ENCODE data around the gene CEP120. TPM values are rescaled to one million over a fixed set of nuclear protein-coding genes. Genes with fewer than 3 reads are reported as not detected.
A peak's percentile ranks its signal among the peaks of the same experiment; 100 is the strongest.

Gene CEP120
- total RNA-seq, 1 experiment from 2014 or later, result 25.5 TPM

- no peaks in the 10 kb centered on the region for H3K36me3 ChIP-seq (ENCODE audit: insufficient read depth, low read length, poor library complexity, severe bottlenecking)
- H3K27ac ChIP-seq (ENCODE audit: low read depth, low read length, poor library complexity, severe bottlenecking), result no peak overlapping the region
- no peaks in the 10 kb centered on the region for H3K4me1 ChIP-seq (ENCODE audit: insufficient read depth, low read length, poor library complexity, severe bottlenecking)
- POLR2A ChIA-PET (ENCODE audit: low non-redundant PET), result interaction anchor here (0.9 kb wide), 1 partner anchor 29 kb away, joined by 4 read pairs; no protein-coding TSS in a partner anchor
- H3K9me3 ChIP-seq (ENCODE audit: low read depth, low read length, poor library complexity, severe bottlenecking), result no peaks in the 10 kb centered on the region
- no peak for DNase-seq (ENCODE audit: low spot score)
- CTCF ChIA-PET, result interaction anchor here (0.7 kb wide), 1 partner anchor 18 kb away, joined by 4 read pairs; no protein-coding TSS in a partner anchor
- no peak overlapping the region for H3K4me3 ChIP-seq (ENCODE audit: low read depth, low read length, poor library complexity, severe bottlenecking)
- TF ChIP-seq CTCF (conservative IDR thresholded peaks at IDR 0.05; ENCODE audit: low read depth, low read length) (no peak), EZH2 (IDR thresholded peaks at IDR 0.05; ENCODE audit: borderline replicate concordance, low read depth, low read length, poor library complexity, severe bottlenecking) (no peak)
- BruUV-seq (replicated peaks), result no TSS peak
- intact Hi-C loops (cut with micrococcal nuclease; ENCODE audit: unreplicated experiment), result loop anchor here (5.0 kb wide), 1 partner anchor 297 kb away; no protein-coding TSS in a partner anchor
- peaks cover 5% of the 10 kb centered on the region for H3K27me3 ChIP-seq (replicated peaks; ENCODE audit: insufficient read depth, low read depth, low read length, poor library complexity)
These were observed 122.9 kb downstream of the CEP120 start for GRCh38 chr5:123300266-123300665.

- H3K4me3 ChIP-seq (ENCODE audit: low read depth, low read length, poor library complexity, severe bottlenecking), result no peak overlapping the region
- no TSS peak for BruUV-seq (replicated peaks)
- no peaks in the 10 kb centered on the region for H3K36me3 ChIP-seq (ENCODE audit: insufficient read depth, low read length, poor library complexity, severe bottlenecking)
- TF ChIP-seq CTCF (conservative IDR thresholded peaks at IDR 0.05; ENCODE audit: low read depth, low read length), result no peak
- TF ChIP-seq EZH2 (IDR thresholded peaks at IDR 0.05; ENCODE audit: borderline replicate concordance, low read depth, low read length, poor library complexity, severe bottlenecking), result no peak
- POLR2A ChIA-PET (ENCODE audit: low non-redundant PET), result no interaction called here
- DNase-seq (ENCODE audit: low spot score), result peak; percentile 26
- no peaks in the 10 kb centered on the region for H3K9me3 ChIP-seq (ENCODE audit: low read depth, low read length, poor library complexity, severe bottlenecking)
- H3K27ac ChIP-seq (ENCODE audit: low read depth, low read length, poor library complexity, severe bottlenecking), result no peak overlapping the region
- H3K4me1 ChIP-seq (ENCODE audit: insufficient read depth, low read length, poor library complexity, severe bottlenecking), result no peaks in the 10 kb centered on the region
- CTCF ChIA-PET, result no interaction called here
- intact Hi-C loops (cut with micrococcal nuclease; ENCODE audit: unreplicated experiment), result no loop called here
- peaks cover 5% of the 10 kb centered on the region for H3K27me3 ChIP-seq (replicated peaks; ENCODE audit: insufficient read depth, low read depth, low read length, poor library complexity)
These were observed 124.1 kb downstream of the CEP120 start for GRCh38 chr5:123299136-123299535.

- Histone ChIP-seq H3K36me3 (ENCODE audit: insufficient read depth, low read length, poor library complexity, severe bottlenecking) (no peaks in the 10 kb centered on the region), H3K27me3 (replicated peaks; ENCODE audit: insufficient read depth, low read depth, low read length, poor library complexity) (peaks cover 5% of the 10 kb centered on the region), H3K9me3 (ENCODE audit: low read depth, low read length, poor library complexity, severe bottlenecking) (no peaks in the 10 kb centered on the region), H3K4me3 (ENCODE audit: low read depth, low read length, poor library complexity, severe bottlenecking) (no peak overlapping the region), H3K27ac (ENCODE audit: low read depth, low read length, poor library complexity, severe bottlenecking) (no peak overlapping the region), H3K4me1 (ENCODE audit: insufficient read depth, low read length, poor library complexity, severe bottlenecking) (no peaks in the 10 kb centered on the region)
- POLR2A ChIA-PET (ENCODE audit: low non-redundant PET), result no interaction called here
- BruUV-seq (replicated peaks), result no TSS peak
- no peak for DNase-seq (ENCODE audit: low spot score)
- TF ChIP-seq CTCF (conservative IDR thresholded peaks at IDR 0.05; ENCODE audit: low read depth, low read length) (no peak), EZH2 (IDR thresholded peaks at IDR 0.05; ENCODE audit: borderline replicate concordance, low read depth, low read length, poor library complexity, severe bottlenecking) (no peak)
- intact Hi-C loops (cut with micrococcal nuclease; ENCODE audit: unreplicated experiment), result no loop called here
- CTCF ChIA-PET, result no interaction called here
These were observed 124.7 kb downstream of the CEP120 start for GRCh38 chr5:123298335-123299030.
